H1 (cell line): ENCODE results near the gene RAB3IL1. TPM values are rescaled to one million over a fixed set of nuclear protein-coding genes. Genes with fewer than 3 reads are reported as not detected.

ENCODE experiments used
- CTCF ChIA-PET: fragments of 300-600 bp; sonication (Branson Sonifier 250); formaldehyde crosslinking; loops from one replicate; lab custom pipeline; 2021; ENCODE audit not compliant: partially characterized antibody; lab: Charles Lee
- POLR2A ChIA-PET: fragments of 300-600 bp; sonication (Branson Sonifier 250); formaldehyde crosslinking; loops from one replicate; lab custom pipeline; 2021; ENCODE audit warnings: inconsistent platforms; ENCODE audit not compliant: partially characterized antibody; lab: Charles Lee
- DNase-seq, 2 experiments: peaks; one replicate each; pipeline versions ENCODE4 v3.0.0 to v3.0.0-alpha.2; 2010 to 2022; ENCODE audit warnings: low spot score in 2 of 2, low read depth in 1 of 2, mixed read lengths in 1 of 2
- FAIRE-seq: peaks from 2 replicates; lab custom pipeline; 2011; peaks lifted over from hg19 to GRCh38; lab: Jason Lieb, UNC
- H2AFZ ChIP-seq: 2 replicates; pipeline ENCODE4 v1.8.1; 2012; ENCODE audit warnings: low read length, inconsistent platforms
- H2AK5ac ChIP-seq: 2 replicates; pipeline ENCODE4 v1.6.1; 2013; ENCODE audit warnings: low read depth, low read length
- H2BK120ac ChIP-seq: replicated peaks from 2 replicates; pipeline ENCODE3; 2013; ENCODE audit warnings: low read depth, low read length, inconsistent platforms
- H2BK12ac ChIP-seq: 2 replicates; pipeline ENCODE4 v1.6.1; 2013; ENCODE audit warnings: low read depth, low read length
- H2BK15ac ChIP-seq: 2 replicates; pipeline ENCODE4 v1.6.1; 2013; ENCODE audit warnings: low read length
- H2BK20ac ChIP-seq: 2 replicates; pipeline ENCODE4 v1.6.1; 2013; ENCODE audit warnings: low read length
- H2BK5ac ChIP-seq: 2 replicates; pipeline ENCODE4 v1.6.1; 2013; ENCODE audit warnings: low read depth, low read length
- H3K14ac ChIP-seq: 2 replicates; pipeline ENCODE4 v1.6.1; 2013; ENCODE audit warnings: inconsistent platforms; ENCODE audit not compliant: insufficient read length
- H3K18ac ChIP-seq: 2 replicates; pipeline ENCODE4 v1.6.1; 2013; ENCODE audit warnings: low read length; ENCODE audit errors: extremely low read depth
- H3K23ac ChIP-seq: 2 replicates; pipeline ENCODE4 v1.6.1; 2013; ENCODE audit warnings: inconsistent platforms; ENCODE audit not compliant: insufficient read length
- H3K23me2 ChIP-seq: 2 replicates; pipeline ENCODE4 v1.6.1; 2013; ENCODE audit warnings: low read depth, low read length
- H3K27ac ChIP-seq: 2 replicates; pipeline ENCODE4 v1.6.1; 2011; ENCODE audit warnings: low read depth, low read length, inconsistent platforms
- H3K27me3 ChIP-seq, 4 experiments: replicated peaks in 1 of 4; 1 replicate in 1 of 4; 2 replicates in 3 of 4; pipeline versions ENCODE4 v1.6.1 to v1.8.1; 2011 to 2013; ENCODE audit warnings: low read length in 3 of 4, mild to moderate bottlenecking in 3 of 4, inconsistent platforms in 2 of 4, mixed read lengths in 2 of 4, moderate library complexity in 1 of 4; ENCODE audit not compliant: control insufficient read depth in 3 of 4, insufficient read depth in 3 of 4; ENCODE audit errors: extremely low read depth in 1 of 4
- H3K36me3 ChIP-seq, 4 experiments: 2 replicates each; pipeline versions ENCODE4 v1.6.1 to v1.8.1; 2011 to 2013; ENCODE audit warnings: mild to moderate bottlenecking in 4 of 4, low read length in 3 of 4, moderate library complexity in 2 of 4, control low read depth in 1 of 4, inconsistent platforms in 1 of 4; ENCODE audit not compliant: insufficient read depth in 4 of 4, control insufficient read depth in 2 of 4
- H3K4ac ChIP-seq: replicated peaks from 2 replicates; pipeline ENCODE3; 2013; ENCODE audit warnings: low read length, low read depth, mixed read lengths, inconsistent platforms; ENCODE audit not compliant: insufficient read length
- H3K4me1 ChIP-seq, 4 experiments: replicated peaks in 1 of 4; 1 replicate in 1 of 4; 2 replicates in 3 of 4; pipeline versions ENCODE4 v1.6.1 to v1.8.1; 2011 to 2013; ENCODE audit warnings: low read length in 3 of 4, inconsistent platforms in 2 of 4, mixed read lengths in 1 of 4; ENCODE audit not compliant: insufficient read depth in 4 of 4, control insufficient read depth in 3 of 4
- H3K4me2 ChIP-seq, 2 experiments: 2 replicates each; pipeline versions ENCODE4 v1.6.1 to v1.8.1; 2011 to 2013; ENCODE audit warnings: low read depth in 2 of 2, low read length in 2 of 2, control low read depth in 1 of 2, inconsistent platforms in 1 of 2, mild to moderate bottlenecking in 1 of 2; ENCODE audit not compliant: insufficient read depth in 1 of 2
- H3K4me3 ChIP-seq, 4 experiments: fragments of 200-600, 300-600 bp in 1 of 4; sonication (generic), shearing (Covaris generic), sonication (Bioruptor Twin) in 1 of 4; 2 replicates each; pipeline versions ENCODE4 v1.5.1 to v1.8.1; 2011 to 2016; ENCODE audit warnings: low read length in 4 of 4, low read depth in 3 of 4, control low read depth in 2 of 4, inconsistent platforms in 2 of 4, mild to moderate bottlenecking in 2 of 4, mixed read lengths in 1 of 4, moderate library complexity in 1 of 4; ENCODE audit not compliant: insufficient read depth in 2 of 4; ENCODE audit errors: extremely low read depth in 1 of 4
- H3K56ac ChIP-seq: replicated peaks from 2 replicates; pipeline ENCODE3; 2013; ENCODE audit warnings: low read depth, mild to moderate bottlenecking, mixed read lengths, low read length, inconsistent platforms; ENCODE audit not compliant: insufficient read length
- H3K79me1 ChIP-seq: 2 replicates; pipeline ENCODE4 v1.6.1; 2013; ENCODE audit warnings: low read depth, low read length, control low read depth
- H3K79me2 ChIP-seq, 2 experiments: 2 replicates each; pipeline versions ENCODE4 v1.6.1 to v1.8.1; 2012 to 2013; ENCODE audit warnings: low read length in 2 of 2, mild to moderate bottlenecking in 2 of 2, inconsistent platforms in 1 of 2; ENCODE audit not compliant: insufficient read depth in 2 of 2, control insufficient read depth in 1 of 2
- H3K9ac ChIP-seq, 4 experiments: replicated peaks in 1 of 4; 1 replicate in 1 of 4; 2 replicates in 3 of 4; pipeline versions ENCODE4 v1.6.1 to v1.8.1; 2011 to 2013; ENCODE audit warnings: low read depth in 3 of 4, low read length in 3 of 4, control low read depth in 2 of 4, mild to moderate bottlenecking in 2 of 4, moderate library complexity in 2 of 4, inconsistent platforms in 1 of 4; ENCODE audit errors: extremely low read depth in 1 of 4
- H3K9me3 ChIP-seq, 2 experiments: 2 replicates each; pipeline versions ENCODE4 v1.6.1 to v1.8.1; 2012 to 2013; ENCODE audit warnings: mild to moderate bottlenecking in 2 of 2, moderate library complexity in 2 of 2, control low read depth in 1 of 2, inconsistent platforms in 1 of 2, low read depth in 1 of 2, low read length in 1 of 2, mixed read lengths in 1 of 2; ENCODE audit not compliant: insufficient read depth in 2 of 2
- H4K20me1 ChIP-seq, 2 experiments: replicated peaks in 1 of 2; 2 replicates each; pipeline versions ENCODE3 to v1.8.1; 2011 to 2013; ENCODE audit warnings: inconsistent platforms in 2 of 2, low read length in 2 of 2, mild to moderate bottlenecking in 1 of 2; ENCODE audit not compliant: insufficient read depth in 2 of 2, control insufficient read depth in 1 of 2
- H4K5ac ChIP-seq: 2 replicates; pipeline ENCODE4 v1.6.1; 2013; ENCODE audit warnings: low read length, low read depth, mixed read lengths, inconsistent platforms; ENCODE audit not compliant: insufficient read length
- H4K8ac ChIP-seq: 2 replicates; pipeline ENCODE4 v1.8.0; 2013; ENCODE audit warnings: mild to moderate bottlenecking, moderate library complexity, low read length, inconsistent platforms; ENCODE audit not compliant: insufficient read depth; ENCODE audit errors: extremely low read depth
- H4K91ac ChIP-seq: replicated peaks from 2 replicates; pipeline ENCODE3; 2013; ENCODE audit warnings: low read length, mixed read lengths, inconsistent platforms; ENCODE audit not compliant: insufficient read length
- ATF3 ChIP-seq: IDR thresholded peaks from 2 replicates; pipeline ENCODE4 v1.6.1; 2011; ENCODE audit warnings: low read depth, mild to moderate bottlenecking, low read length; ENCODE audit not compliant: insufficient read depth
- BACH1 ChIP-seq: IDR thresholded peaks from 2 replicates; pipeline ENCODE4 v1.6.1; 2012; ENCODE audit warnings: low read length, improper control_type of control experiment
- BRCA1 ChIP-seq: IDR thresholded peaks from 2 replicates; pipeline ENCODE4 v1.6.1; 2012; ENCODE audit warnings: low read depth, low read length, improper control_type of control experiment
- CHD2 ChIP-seq: IDR thresholded peaks from 2 replicates; pipeline ENCODE4 v1.6.1; 2012; ENCODE audit warnings: low read length, improper control_type of control experiment
- MAFK ChIP-seq: IDR thresholded peaks from 2 replicates; pipeline ENCODE4 v1.6.1; 2012; ENCODE audit warnings: low read depth, mild to moderate bottlenecking, improper control_type of control experiment, low read length
- RNF2 ChIP-seq: fragments of 200-900, 300-1000 bp; sonication (generic); IDR thresholded peaks from 2 replicates; pipeline ENCODE4 v1.7.1; 2016; ENCODE audit warnings: borderline replicate concordance, low read depth, mild to moderate bottlenecking, antibody characterized with exemption, low read length; ENCODE audit not compliant: poor library complexity, severe bottlenecking; ENCODE audit errors: missing control alignments
- SIRT6 ChIP-seq: IDR thresholded peaks from one replicate; pipeline ENCODE4 v1.7.1; 2012; ENCODE audit warnings: low read length, inconsistent platforms
- SP4 ChIP-seq: IDR thresholded peaks from 2 replicates; pipeline ENCODE4 v1.6.1; 2012; ENCODE audit warnings: low read length, inconsistent platforms
- TBP ChIP-seq: IDR thresholded peaks from 2 replicates; pipeline ENCODE4 v1.6.1; 2011; ENCODE audit warnings: low read depth, low read length, improper control_type of control experiment
- WGBS, 2 experiments: shearing (Covaris generic) in 1 of 2; methylation state at CpG; one replicate each; pipeline versions ENCODE4 v1.1.6 to v1.1.7; 2013 to 2015; ENCODE audit warnings: low lambda C conversion rate in 2 of 2, mixed read lengths in 2 of 2, inconsistent platforms in 1 of 2, low coverage in 1 of 2, missing lambda C conversion rate in 1 of 2; ENCODE audit not compliant: insufficient replicate concordance in 2 of 2, insufficient coverage in 1 of 2, insufficient read length in 1 of 2; ENCODE audit errors: extremely low coverage in 1 of 2, missing lambda C conversion rate in 1 of 2; 5-methylcytosine and 5-hydroxymethylcytosine counted together
- polyA plus RNA-seq, 7 experiments: library from polyadenylated mRNA; depleted of rRNA in 3 of 7; stranded (reverse) in 5 of 7; unstranded in 2 of 7; fragments of >200 nt in 5 of 7; fragments of 200-250 nt in 2 of 7; gene quantifications; 1 replicate in 5 of 7; 2 replicates in 1 of 7; 4 replicates in 1 of 7; pipeline versions ENCODE4 v1.2.1 to v1.2.3, GENCODE V29; 2011 to 2013; ENCODE audit warnings: missing spikeins in 2 of 7, mixed read lengths in 2 of 7
- total RNA-seq: library from RNA; stranded (reverse); fragmentation: NEBNext Ultra II Directional; extraction: Animal tissue kit (Norgen Biotek cat#: 25700); gene quantifications from 2 replicates; pipeline ENCODE4 v1.2.1, GENCODE V29; 2021

RAB3IL1 gene
- total and polyA plus RNA-seq, 2 of the 8 experiments (the other 6 are each of a cell fraction or from before 2014, with no cell fraction given), result 6.8 to 7.9 TPM

- Histone ChIP-seq H3K23me2 (peaks cover 2% of the 10 kb centered on the region; the same call in 1 of the 2 replicates), H2BK120ac (no peak overlapping the region), H3K4ac (no peak overlapping the region), H3K79me1 (no peaks in the 10 kb centered on the region), H3K4me2 (no peak overlapping the region), H3K27ac (no peak overlapping the region), H3K23ac (no peak overlapping the region), H2BK15ac (no peak overlapping the region), H3K56ac (no peak overlapping the region), H3K36me3 (no peaks in the 10 kb centered on the region; a peak in 1 of 8 replicates), H3K4me3 (no peak overlapping the region), H2BK12ac (peak overlapping the region; percentile 32; the same call in 1 of the 2 replicates), H4K8ac (peak overlapping the region; percentile 60; the same call in 1 of the 2 replicates), H3K9me3 (no peaks in the 10 kb centered on the region), H3K4me1 (peaks cover 0 to 4% (median 3%) of the 10 kb centered on the region in 4 experiments; a peak in 5 of 7 replicates), H2AFZ (no peak overlapping the region), H3K27me3 (peaks cover 0 to 8% (median 2%) of the 10 kb centered on the region in 4 experiments; a peak in 4 of 7 replicates), H2BK20ac (no peak overlapping the region), H3K9ac (no peak overlapping the region), H2BK5ac (no peak overlapping the region), H3K79me2 (no peaks in the 10 kb centered on the region), H4K91ac (no peak overlapping the region), H2AK5ac (no peak overlapping the region), H3K14ac (no peak overlapping the region), H3K18ac (no peak overlapping the region; the same call in 1 of the 2 replicates), H4K20me1 (peaks cover 0 to 2% of the 10 kb centered on the region in 2 experiments), H4K5ac (no peak overlapping the region)
- 91% methylated on average over 7 of the region's 7 CpGs; no CpG with 5 or more reads in 1 of the 2 experiments for WGBS, 2 experiments
- DNase-seq (peak in 1 of 2 experiments; percentile 30), FAIRE-seq (no peak)
- ChIA-PET CTCF (interaction anchor here (0.6 to 2.5 kb wide), 10 partner anchors 9 to 208 kb away, joined by 3 to 9 read pairs (median 3); no protein-coding TSS in a partner anchor), POLR2A (interaction anchor here (0.8 to 22.2 kb wide), 2 partner anchors 9 to 15 kb away, joined by 3 to 458 read pairs; partner anchors contain the start of gene FTH1)
- TF ChIP-seq BRCA1, result no peak
- no peak for TF ChIP-seq CHD2
- no peak for TF ChIP-seq TBP
- TF ChIP-seq RNF2, result no peak
- no peak for TF ChIP-seq SP4
- no peak for TF ChIP-seq MAFK
- TF ChIP-seq ATF3, result no peak
- TF ChIP-seq BACH1, result no peak
- TF ChIP-seq SIRT6, result no peak
These were observed 39.8 kb upstream of the RAB3IL1 start for GRCh38 chr11:61957021-61957770.
